Mucosa of stomach (tissue), 1 donor: ENCODE data around the gene AQP6.

Source experiments
- H3K27me3 ChIP-seq: one replicate; pipeline ENCODE4 v1.7.0; 2013; ENCODE audit warnings: mild to moderate bottlenecking, low read length; ENCODE audit not compliant: control insufficient read depth, insufficient read depth
- H3K36me3 ChIP-seq: one replicate; pipeline ENCODE4 v1.7.0; 2013; ENCODE audit warnings: low read length; ENCODE audit not compliant: control insufficient read depth, insufficient read depth
- H3K4me1 ChIP-seq: one replicate; pipeline ENCODE4 v1.7.0; 2013; ENCODE audit warnings: mild to moderate bottlenecking, low read length; ENCODE audit not compliant: control insufficient read depth, insufficient read depth
- H3K4me3 ChIP-seq: one replicate; pipeline ENCODE4 v1.7.0; 2013; ENCODE audit warnings: low read length
- H3K9ac ChIP-seq: one replicate; pipeline ENCODE4 v1.7.0; 2013; ENCODE audit warnings: mild to moderate bottlenecking, low read length, moderate library complexity
- H3K9me3 ChIP-seq: one replicate; pipeline ENCODE4 v1.7.0; 2013; ENCODE audit warnings: mild to moderate bottlenecking, low read length, moderate library complexity; ENCODE audit not compliant: control insufficient read depth
- donor health status: Pancreatic carcinoma.

The AQP6 gene

GRCh38 chr12:49953961-49954846 lies 18.5 kb upstream of the AQP6 start:
- H3K36me3 ChIP-seq, result no peaks in the 10 kb centered on the region
- H3K9me3 ChIP-seq, result no peaks in the 10 kb centered on the region
- H3K27me3 ChIP-seq, result peaks cover 45% of the 10 kb centered on the region
- H3K4me1 ChIP-seq, result peaks cover 21% of the 10 kb centered on the region
- no peak overlapping the region for H3K4me3 ChIP-seq
- no peak overlapping the region for H3K9ac ChIP-seq

- peaks cover 55% of the 10 kb centered on the region for H3K27me3 ChIP-seq
Measured at GRCh38 chr12:49954863-49955830, 17.6 kb upstream of the AQP6 start.

GRCh38 chr12:49955899-49956662 lies 16.7 kb upstream of the AQP6 start:
- H3K4me3 ChIP-seq, result no peak overlapping the region
- no peaks in the 10 kb centered on the region for H3K36me3 ChIP-seq
- H3K4me1 ChIP-seq, result peaks cover 28% of the 10 kb centered on the region
- no peaks in the 10 kb centered on the region for H3K9me3 ChIP-seq
- peaks cover 64% of the 10 kb centered on the region for H3K27me3 ChIP-seq
- H3K9ac ChIP-seq, result no peak overlapping the region

More at GRCh38 chr12:49954863-49955830, 17.6 kb upstream of the AQP6 start:
- H3K4me1 ChIP-seq, result peaks cover 27% of the 10 kb centered on the region
- no peaks in the 10 kb centered on the region for H3K36me3 ChIP-seq
- no peak overlapping the region for H3K9ac ChIP-seq
- H3K9me3 ChIP-seq, result no peaks in the 10 kb centered on the region
- H3K4me3 ChIP-seq, result no peak overlapping the region

GRCh38 chr12:49956663-49957569 lies 15.8 kb upstream of the AQP6 start:
- H3K9ac ChIP-seq, result no peak overlapping the region
- H3K4me3 ChIP-seq, result no peak overlapping the region
- no peaks in the 10 kb centered on the region for H3K9me3 ChIP-seq
- H3K27me3 ChIP-seq, result peaks cover 70% of the 10 kb centered on the region
- no peaks in the 10 kb centered on the region for H3K36me3 ChIP-seq
- peaks cover 28% of the 10 kb centered on the region for H3K4me1 ChIP-seq

GRCh38 chr12:49957570-49957967 lies 15.2 kb upstream of the AQP6 start:
- peaks cover 26% of the 10 kb centered on the region for H3K4me1 ChIP-seq

GRCh38 chr12:49959685-49960473 lies 12.9 kb upstream of the AQP6 start:
- Histone ChIP-seq H3K9ac (peak overlapping the region; percentile 37), H3K9me3 (no peaks in the 10 kb centered on the region), H3K27me3 (peaks cover 92% of the 10 kb centered on the region), H3K4me3 (no peak overlapping the region), H3K4me1 (peaks cover 36% of the 10 kb centered on the region), H3K36me3 (no peaks in the 10 kb centered on the region)

More at GRCh38 chr12:49957570-49957967, 15.2 kb upstream of the AQP6 start:
- peaks cover 76% of the 10 kb centered on the region for H3K27me3 ChIP-seq
- H3K4me3 ChIP-seq, result no peak overlapping the region
- no peak overlapping the region for H3K9ac ChIP-seq
- H3K36me3 ChIP-seq, result no peaks in the 10 kb centered on the region
- H3K9me3 ChIP-seq, result no peaks in the 10 kb centered on the region

GRCh38 chr12:49960474-49961110 lies 12.2 kb upstream of the AQP6 start:
- H3K4me1 ChIP-seq, result peaks cover 36% of the 10 kb centered on the region
- H3K27me3 ChIP-seq, result peaks cover 91% of the 10 kb centered on the region
- no peaks in the 10 kb centered on the region for H3K9me3 ChIP-seq
- H3K9ac ChIP-seq, result peak overlapping the region; percentile 37
- no peak overlapping the region for H3K4me3 ChIP-seq
- H3K36me3 ChIP-seq, result no peaks in the 10 kb centered on the region

- Histone ChIP-seq H3K36me3 (no peaks in the 10 kb centered on the region), H3K27me3 (peaks cover 85% of the 10 kb centered on the region), H3K9me3 (no peaks in the 10 kb centered on the region), H3K4me3 (no peak within 1 kb of the TSS), H3K4me1 (peaks cover 36% of the 10 kb centered on the region), H3K9ac (peak within 1 kb of the TSS; percentile 40)
Measured at GRCh38 chr12:49961111-49961922, 11.4 kb upstream of the AQP6 start, which contains the start of gene AQP5. Gene AQP5, plus strand, starts transcription at chr12:49961872. Its CDS starts 146 bp downstream, at chr12:49962018.

GRCh38 chr12:49961993-49962764 lies 10.6 kb upstream of the AQP6 start:
- no peaks in the 10 kb centered on the region for H3K9me3 ChIP-seq
- H3K9ac ChIP-seq, result peak overlapping the region; percentile 40
- no peaks in the 10 kb centered on the region for H3K36me3 ChIP-seq
- peaks cover 38% of the 10 kb centered on the region for H3K4me1 ChIP-seq
- peaks cover 77% of the 10 kb centered on the region for H3K27me3 ChIP-seq
- H3K4me3 ChIP-seq, result no peak overlapping the region
